ENCODE measurements around the gene OSBPL10.

OSBPL10 gene

DNA sequence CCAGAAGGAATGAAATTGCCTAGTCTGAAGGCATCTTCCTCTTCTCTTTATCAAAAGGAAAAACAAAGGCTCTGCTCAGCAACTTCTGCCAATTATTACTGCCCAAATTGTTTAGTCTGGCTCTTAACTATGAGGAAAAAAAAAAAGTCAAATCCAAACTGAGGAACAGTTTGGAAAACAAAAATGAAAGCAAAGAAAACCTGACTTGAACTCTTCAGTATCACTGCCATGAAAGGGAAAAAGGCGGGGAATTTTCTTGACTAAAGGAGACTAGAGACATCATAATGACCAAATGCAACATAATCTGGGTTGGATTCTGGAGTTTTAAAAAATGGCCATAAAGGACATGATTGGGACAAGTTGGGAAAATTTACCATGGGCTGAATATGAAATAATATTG, 292.1 kb downstream of the OSBPL10 start:
- Histone ChIP-seq H3K4me1 (ENCODE audit: control insufficient read depth, insufficient read depth, low read length) (no peaks in the 10 kb centered on the region), H3K27me3 (ENCODE audit: control insufficient read depth in 1 of 2, insufficient read depth in 2 of 2, low read length in 2 of 2) (no peaks in the 10 kb centered on the region), H3K4me3 (ENCODE audit: low read length in 2 of 2) (no peak overlapping the region), H3K36me3 (ENCODE audit: control insufficient read depth in 2 of 2, insufficient read depth in 2 of 2, low read length in 2 of 2) (no peaks in the 10 kb centered on the region), H3K27ac (ENCODE audit: low read length) (no peak overlapping the region), H3K9ac (ENCODE audit: low read length in 2 of 2) (no peak overlapping the region), H3K9me3 (ENCODE audit: control insufficient read depth in 2 of 2, low read length in 2 of 2) (no peaks in the 10 kb centered on the region)

- no peaks in the 10 kb centered on the region for H3K4me1 ChIP-seq (ENCODE audit: control insufficient read depth, insufficient read depth, low read length)
- H3K27me3 ChIP-seq (ENCODE audit: control insufficient read depth in 1 of 2, insufficient read depth in 2 of 2, low read length in 2 of 2) = no peaks in the 10 kb centered on the region
- no peak overlapping the region for H3K27ac ChIP-seq (ENCODE audit: low read length)
- H3K36me3 ChIP-seq (ENCODE audit: control insufficient read depth in 2 of 2, insufficient read depth in 2 of 2, low read length in 2 of 2) = peaks cover 4% of the 10 kb centered on the region in 2 donors
- no peak overlapping the region for H3K4me3 ChIP-seq (ENCODE audit: low read length in 2 of 2)
- no peaks in the 10 kb centered on the region for H3K9me3 ChIP-seq (ENCODE audit: control insufficient read depth in 2 of 2, low read length in 2 of 2)
- H3K9ac ChIP-seq (ENCODE audit: low read length in 2 of 2) = no peak overlapping the region
These were observed 293.9 kb downstream of the OSBPL10 start for GRCh38 chr3:31687020-31687802.

GRCh38 chr3:31680072-31680870, 300.8 kb downstream of the OSBPL10 start:
- Histone ChIP-seq H3K27me3 (ENCODE audit: control insufficient read depth in 1 of 2, insufficient read depth in 2 of 2, low read length in 2 of 2) (no peaks in the 10 kb centered on the region), H3K9me3 (ENCODE audit: control insufficient read depth in 2 of 2, low read length in 2 of 2) (no peaks in the 10 kb centered on the region), H3K4me3 (ENCODE audit: low read length in 2 of 2) (no peak overlapping the region), H3K27ac (ENCODE audit: low read length) (no peak overlapping the region), H3K36me3 (ENCODE audit: control insufficient read depth in 2 of 2, insufficient read depth in 2 of 2, low read length in 2 of 2) (peaks cover 4% of the 10 kb centered on the region in 2 donors), H3K4me1 (ENCODE audit: control insufficient read depth, insufficient read depth, low read length) (peaks cover 3% of the 10 kb centered on the region), H3K9ac (ENCODE audit: low read length in 2 of 2) (no peak overlapping the region)

GRCh38 chr3:31676556-31676955, 304.5 kb downstream of the OSBPL10 start:
- H3K36me3 ChIP-seq (ENCODE audit: control insufficient read depth in 2 of 2, insufficient read depth in 2 of 2, low read length in 2 of 2) = no peaks in the 10 kb centered on the region
- H3K4me1 ChIP-seq (ENCODE audit: control insufficient read depth, insufficient read depth, low read length) = peaks cover 5% of the 10 kb centered on the region
- no peak overlapping the region for H3K9ac ChIP-seq (ENCODE audit: low read length in 2 of 2)
- H3K9me3 ChIP-seq (ENCODE audit: control insufficient read depth in 2 of 2, low read length in 2 of 2) = no peaks in the 10 kb centered on the region
- no peak overlapping the region for H3K4me3 ChIP-seq (ENCODE audit: low read length in 2 of 2)
- H3K27me3 ChIP-seq (ENCODE audit: control insufficient read depth in 1 of 2, insufficient read depth in 2 of 2, low read length in 2 of 2) = no peaks in the 10 kb centered on the region
- no peak overlapping the region for H3K27ac ChIP-seq (ENCODE audit: low read length)

GRCh38 chr3:31673950-31674349, 307.1 kb downstream of the OSBPL10 start:
- H3K36me3 ChIP-seq (ENCODE audit: control insufficient read depth in 2 of 2, insufficient read depth in 2 of 2, low read length in 2 of 2) = no peaks in the 10 kb centered on the region
- H3K9me3 ChIP-seq (ENCODE audit: control insufficient read depth in 2 of 2, low read length in 2 of 2) = no peaks in the 10 kb centered on the region

GRCh38 chr3:31671976-31672375, 309.1 kb downstream of the OSBPL10 start:
- Histone ChIP-seq H3K36me3 (ENCODE audit: control insufficient read depth in 2 of 2, insufficient read depth in 2 of 2, low read length in 2 of 2) (no peaks in the 10 kb centered on the region), H3K9ac (ENCODE audit: low read length in 2 of 2) (no peak overlapping the region), H3K27ac (ENCODE audit: low read length) (no peak overlapping the region), H3K4me1 (ENCODE audit: control insufficient read depth, insufficient read depth, low read length) (peaks cover 3% of the 10 kb centered on the region), H3K27me3 (ENCODE audit: control insufficient read depth in 1 of 2, insufficient read depth in 2 of 2, low read length in 2 of 2) (no peaks in the 10 kb centered on the region), H3K9me3 (ENCODE audit: control insufficient read depth in 2 of 2, low read length in 2 of 2) (no peaks in the 10 kb centered on the region), H3K4me3 (ENCODE audit: low read length in 2 of 2) (no peak overlapping the region)

More at GRCh38 chr3:31673950-31674349, 307.1 kb downstream of the OSBPL10 start:
- no peak overlapping the region for H3K9ac ChIP-seq (ENCODE audit: low read length in 2 of 2)
- H3K4me1 ChIP-seq (ENCODE audit: control insufficient read depth, insufficient read depth, low read length) = peaks cover 3% of the 10 kb centered on the region
- H3K27me3 ChIP-seq (ENCODE audit: control insufficient read depth in 1 of 2, insufficient read depth in 2 of 2, low read length in 2 of 2) = no peaks in the 10 kb centered on the region
- no peak overlapping the region for H3K4me3 ChIP-seq (ENCODE audit: low read length in 2 of 2)
- H3K27ac ChIP-seq (ENCODE audit: low read length) = no peak overlapping the region

- H3K9me3 ChIP-seq (ENCODE audit: control insufficient read depth in 2 of 2, low read length in 2 of 2) = no peaks in the 10 kb centered on the region
- peaks cover 3% of the 10 kb centered on the region for H3K4me1 ChIP-seq (ENCODE audit: control insufficient read depth, insufficient read depth, low read length)
- H3K27me3 ChIP-seq (ENCODE audit: control insufficient read depth in 1 of 2, insufficient read depth in 2 of 2, low read length in 2 of 2) = no peaks in the 10 kb centered on the region
- H3K4me3 ChIP-seq (ENCODE audit: low read length in 2 of 2) = no peak overlapping the region
- no peak overlapping the region for H3K27ac ChIP-seq (ENCODE audit: low read length)
- no peak overlapping the region for H3K9ac ChIP-seq (ENCODE audit: low read length in 2 of 2)
- no peaks in the 10 kb centered on the region for H3K36me3 ChIP-seq (ENCODE audit: control insufficient read depth in 2 of 2, insufficient read depth in 2 of 2, low read length in 2 of 2)
These were observed 309.6 kb downstream of the OSBPL10 start for GRCh38 chr3:31671451-31671850.

DNA sequence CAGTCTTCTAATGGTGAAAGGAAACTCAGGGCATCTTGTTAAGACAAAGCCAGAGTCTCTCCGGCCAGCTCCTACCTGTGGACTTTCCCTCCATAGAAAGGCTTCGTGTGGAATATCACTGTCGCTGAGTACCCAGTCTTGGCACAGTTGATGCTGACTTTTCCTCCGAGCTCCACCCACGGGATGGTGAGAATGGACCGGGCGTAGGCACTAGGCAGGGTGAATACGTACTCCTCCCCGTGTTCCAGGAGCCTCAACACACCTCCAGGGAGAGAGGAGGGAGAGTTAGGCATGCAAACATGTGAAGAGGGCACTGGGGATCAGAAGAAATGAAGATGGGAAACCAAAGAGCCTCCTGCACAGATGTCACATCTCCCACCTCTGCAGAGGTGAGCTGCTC, 310.3 kb downstream of the OSBPL10 start:
- Histone ChIP-seq H3K4me3 (ENCODE audit: low read length in 2 of 2) (no peak overlapping the region), H3K27me3 (ENCODE audit: control insufficient read depth in 1 of 2, insufficient read depth in 2 of 2, low read length in 2 of 2) (no peaks in the 10 kb centered on the region), H3K27ac (ENCODE audit: low read length) (no peak overlapping the region)

DNA sequence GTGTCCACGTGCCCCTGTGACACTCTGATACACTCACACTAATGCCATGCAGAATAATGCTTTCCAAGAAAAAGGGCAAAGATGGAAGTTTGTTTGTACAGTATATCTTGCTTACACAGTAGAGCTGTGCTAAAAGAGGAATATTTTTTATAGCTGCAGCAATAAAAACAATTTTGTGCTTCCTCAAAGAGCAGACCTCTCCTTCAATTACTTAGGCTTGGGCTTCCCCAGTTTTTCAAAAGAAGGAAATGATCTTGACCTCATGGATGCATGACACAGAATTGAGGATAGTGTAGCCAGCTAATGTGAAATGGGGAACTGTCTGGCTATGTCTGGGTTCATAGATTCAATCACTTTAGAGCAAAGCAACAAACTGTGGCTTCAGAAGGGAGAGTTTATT, 310.9 kb downstream of the OSBPL10 start:
- H3K36me3 ChIP-seq (ENCODE audit: control insufficient read depth in 2 of 2, insufficient read depth in 2 of 2, low read length in 2 of 2) = no peaks in the 10 kb centered on the region
- no peaks in the 10 kb centered on the region for H3K27me3 ChIP-seq (ENCODE audit: control insufficient read depth in 1 of 2, insufficient read depth in 2 of 2, low read length in 2 of 2)
- no peaks in the 10 kb centered on the region for H3K9me3 ChIP-seq (ENCODE audit: control insufficient read depth in 2 of 2, low read length in 2 of 2)
- no peak overlapping the region for H3K9ac ChIP-seq (ENCODE audit: low read length in 2 of 2)
- no peak overlapping the region for H3K4me3 ChIP-seq (ENCODE audit: low read length in 2 of 2)
- H3K27ac ChIP-seq (ENCODE audit: low read length) = no peak overlapping the region
- H3K4me1 ChIP-seq (ENCODE audit: control insufficient read depth, insufficient read depth, low read length) = peaks cover 3% of the 10 kb centered on the region

More for the DNA sequence above, 310.3 kb downstream of the OSBPL10 start:
- peaks cover 3% of the 10 kb centered on the region for H3K4me1 ChIP-seq (ENCODE audit: control insufficient read depth, insufficient read depth, low read length)
- no peaks in the 10 kb centered on the region for H3K9me3 ChIP-seq (ENCODE audit: control insufficient read depth in 2 of 2, low read length in 2 of 2)
- no peak overlapping the region for H3K9ac ChIP-seq (ENCODE audit: low read length in 2 of 2)
- H3K36me3 ChIP-seq (ENCODE audit: control insufficient read depth in 2 of 2, insufficient read depth in 2 of 2, low read length in 2 of 2) = no peaks in the 10 kb centered on the region

DNA sequence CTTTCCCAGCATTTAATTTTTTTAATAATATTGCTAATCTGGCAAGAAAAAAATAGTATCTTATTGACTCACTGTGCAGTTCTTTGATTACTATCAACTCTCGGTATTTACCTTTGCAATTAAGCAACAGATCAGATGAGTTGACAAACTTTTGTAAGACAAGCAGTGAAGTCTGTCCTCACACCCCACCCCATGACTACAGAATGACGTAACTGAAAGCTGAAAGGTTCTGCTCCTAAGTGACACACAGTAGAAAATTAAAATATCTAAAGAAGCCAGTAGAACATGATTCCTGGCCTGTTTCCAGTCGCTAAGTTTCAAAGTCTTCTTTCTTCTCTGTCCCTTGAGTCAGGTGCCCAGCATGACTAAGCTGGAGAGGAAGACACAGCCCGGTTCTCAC, 312.8 kb downstream of the OSBPL10 start:
- H3K4me3 ChIP-seq (ENCODE audit: low read length in 2 of 2) = no peak overlapping the region
- no peaks in the 10 kb centered on the region for H3K9me3 ChIP-seq (ENCODE audit: control insufficient read depth in 2 of 2, low read length in 2 of 2)
- no peaks in the 10 kb centered on the region for H3K36me3 ChIP-seq (ENCODE audit: control insufficient read depth in 2 of 2, insufficient read depth in 2 of 2, low read length in 2 of 2)
- H3K27ac ChIP-seq (ENCODE audit: low read length) = no peak overlapping the region
- peaks cover 3% of the 10 kb centered on the region for H3K4me1 ChIP-seq (ENCODE audit: control insufficient read depth, insufficient read depth, low read length)
- no peak overlapping the region for H3K9ac ChIP-seq (ENCODE audit: low read length in 2 of 2)
- no peaks in the 10 kb centered on the region for H3K27me3 ChIP-seq (ENCODE audit: control insufficient read depth in 1 of 2, insufficient read depth in 2 of 2, low read length in 2 of 2)

- no peaks in the 10 kb centered on the region for H3K27me3 ChIP-seq (ENCODE audit: control insufficient read depth in 1 of 2, insufficient read depth in 2 of 2, low read length in 2 of 2)
- H3K36me3 ChIP-seq (ENCODE audit: control insufficient read depth in 2 of 2, insufficient read depth in 2 of 2, low read length in 2 of 2) = no peaks in the 10 kb centered on the region
- H3K4me1 ChIP-seq (ENCODE audit: control insufficient read depth, insufficient read depth, low read length) = peaks cover 3% of the 10 kb centered on the region
- H3K9ac ChIP-seq (ENCODE audit: low read length in 2 of 2) = no peak overlapping the region
- H3K4me3 ChIP-seq (ENCODE audit: low read length in 2 of 2) = no peak overlapping the region
- no peaks in the 10 kb centered on the region for H3K9me3 ChIP-seq (ENCODE audit: control insufficient read depth in 2 of 2, low read length in 2 of 2)
- no peak overlapping the region for H3K27ac ChIP-seq (ENCODE audit: low read length)
These were observed 313.5 kb downstream of the OSBPL10 start for GRCh38 chr3:31667582-31667981.
